Measurements from ENCODE around the gene SKOR1. TPM values are rescaled to one million over a fixed set of nuclear protein-coding genes. Genes with fewer than 3 reads are reported as not detected.

SKOR1 gene
- total and polyA plus RNA-seq, 2 of the 8 experiments (the other 6 are each of a cell fraction or from before 2014, with no cell fraction given) = 0.03 to 0.11 TPM

DNA sequence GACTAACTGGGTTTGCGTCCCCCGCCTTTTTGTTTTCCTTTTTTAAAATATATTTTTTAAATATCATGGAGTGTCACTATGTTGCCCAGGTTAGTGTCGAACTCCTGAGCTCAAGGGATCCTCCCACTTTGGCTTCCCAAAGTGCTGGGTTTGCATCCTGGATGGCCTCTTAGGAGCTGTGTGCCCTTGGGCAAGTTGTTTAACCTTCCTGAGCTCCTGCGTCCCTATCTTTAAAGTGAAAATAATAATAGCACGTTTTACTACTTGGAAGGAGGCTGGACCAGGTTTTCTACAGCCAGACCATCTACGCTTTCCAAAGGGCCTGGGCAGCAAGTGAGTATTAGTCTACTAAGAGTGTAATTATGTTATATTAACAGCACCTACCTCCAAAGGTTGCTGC lies 58.7 kb downstream of the SKOR1 start (continued):
- TF ChIP-seq BCL11A (IDR thresholded peaks at IDR 0.05; ENCODE audit: low read depth in 2 of 2, low read length in 2 of 2) (no peak), RBBP5 (IDR thresholded peaks at IDR 0.05; ENCODE audit: borderline replicate concordance, low read depth, low read length) (no peak)

Small RNA genes lying within 50 kb of the gene (small RNA-seq; reads per million reads assigned to genes)
- gene RNU6-1 (ENCODE audit: insufficient read depth) = not detected

Other genes with a start within 250 kb of the SKOR1 start
- not detected in 2 replicates for gene RNU6-1, start 14.5 kb downstream of the SKOR1 start, total RNA-seq (2021; fragmentation: NEBNext Ultra II Directional; extraction: Animal tissue kit (Norgen Biotek cat#: 25700))
- gene RNU6-1, start 14.5 kb downstream of the SKOR1 start, polyA plus RNA-seq (2011; rRNA removed) = not detected in 2 replicates
- gene PIAS1, start 228.8 kb downstream of the SKOR1 start, total RNA-seq (2021; fragmentation: NEBNext Ultra II Directional; extraction: Animal tissue kit (Norgen Biotek cat#: 25700)) = 30.8 and 33.5 TPM in 2 replicates
- 29.1 and 34.5 TPM in 2 replicates for gene PIAS1, start 228.8 kb downstream of the SKOR1 start, polyA plus RNA-seq (2011; rRNA removed)